Left ventricle myocardium superior (tissue), 1 donor: Measurements from ENCODE around the gene CEP170B. TPM values are rescaled to one million over a fixed set of nuclear protein-coding genes. Genes with fewer than 3 reads are reported as not detected.

Experiments used
- total RNA-seq: library from RNA; stranded (reverse); fragmentation: NEBNext Ultra II Directional; extraction: Animal tissue kit (Norgen Biotek cat#: 25700); gene quantifications from one replicate; pipeline ENCODE4 v1.2.1, GENCODE V29; 2021
- donor health status: DM: no; HTN: yes; CAD: no; lungs with severe emphysema.

The CEP170B gene
- total RNA-seq, 1 donor from 2014 or later = 10.7 TPM

Other genes with a start within 250 kb of the CEP170B start
- 30.4 TPM for gene INF2, start 175.7 kb upstream of the CEP170B start, total RNA-seq
- gene ADSS1, start 141.0 kb upstream of the CEP170B start, total RNA-seq = 226 TPM
- gene SIVA1, start 112.1 kb upstream of the CEP170B start, total RNA-seq = 65.1 TPM
- 142 TPM for gene AKT1, start 69.5 kb upstream of the CEP170B start, total RNA-seq
- 5.3 TPM for gene ZBTB42, start 64.2 kb upstream of the CEP170B start, total RNA-seq
- gene PLD4, start 59.6 kb downstream of the CEP170B start, total RNA-seq = 0.27 TPM
- 2.5 TPM for gene AHNAK2, start 113.1 kb downstream of the CEP170B start, total RNA-seq
- gene CLBA1, start 120.5 kb downstream of the CEP170B start, total RNA-seq = 1.5 TPM
- gene CDCA4, start 155.8 kb downstream of the CEP170B start, total RNA-seq = 1.9 TPM
- gene GPR132, start 200.2 kb downstream of the CEP170B start, total RNA-seq = 1.3 TPM